Activated CD4-positive, alpha-beta T cell treated with anti-CD3 and anti-CD28 coated beads for 1 hour (primary cell): ENCODE measurements around the gene NPTX1.

Experiments used
- DNase-seq: peaks from one replicate; pipeline ENCODE4 v3.0.0-alpha.2; 2020

Gene NPTX1

DNA sequence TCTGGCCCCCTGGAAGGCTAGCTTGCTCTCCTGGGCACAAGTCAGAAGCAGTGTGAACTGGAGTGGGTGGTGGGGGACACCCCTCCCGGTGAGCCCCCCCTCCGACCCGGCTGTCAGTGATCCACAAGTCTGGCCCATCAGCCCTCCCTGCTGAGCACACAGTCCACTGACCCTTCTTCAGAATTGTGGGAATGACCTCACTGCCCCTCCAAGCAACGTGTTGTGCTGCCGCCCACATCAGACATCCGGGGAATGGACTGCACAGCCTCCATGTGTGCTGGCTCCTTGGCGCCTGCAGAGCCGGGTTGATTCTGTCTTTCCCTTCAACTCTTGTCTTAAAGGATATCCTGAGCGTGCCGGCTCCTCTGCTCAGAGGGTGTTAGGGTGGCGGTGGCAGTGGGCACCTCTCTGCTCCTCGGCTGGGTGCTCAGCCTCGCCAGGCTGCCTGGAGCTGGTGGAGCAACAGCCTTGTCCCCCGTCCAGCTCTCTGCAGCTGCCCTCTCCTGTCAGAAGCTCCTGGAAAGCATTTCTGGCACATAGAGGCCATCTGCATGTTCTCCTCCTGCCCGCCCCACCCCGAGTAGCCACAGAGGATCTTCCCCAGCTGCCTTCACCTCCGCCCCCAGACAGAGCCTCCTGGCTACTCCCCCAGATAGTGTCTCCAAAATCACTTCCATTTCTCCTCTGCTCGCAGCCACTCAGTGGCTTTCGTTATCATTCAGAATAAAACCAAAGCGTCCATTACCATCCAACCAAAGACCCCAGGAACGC, 19.8 kb downstream of the NPTX1 start:
- DNase-seq, result no peak

DNA sequence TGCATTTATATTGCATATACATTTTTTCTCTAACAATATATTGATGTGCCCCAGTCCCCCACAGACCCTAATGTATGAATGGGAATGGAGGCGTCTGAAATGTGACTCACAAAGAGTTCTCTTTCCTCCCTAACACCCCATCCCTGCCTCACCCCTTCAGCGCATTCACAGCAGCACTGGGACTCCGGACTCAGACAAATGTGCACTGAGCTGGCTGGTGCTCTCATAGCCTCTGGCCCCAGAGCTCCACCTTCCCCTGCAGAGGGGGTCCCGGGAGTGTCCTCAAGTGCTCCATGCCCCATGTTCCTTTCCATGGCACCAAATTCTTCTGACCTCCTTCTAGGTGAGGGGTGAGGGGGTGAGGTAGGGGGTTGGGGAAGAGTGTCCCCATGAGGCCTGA, 20.6 kb downstream of the NPTX1 start:
- no peak for DNase-seq

DNA sequence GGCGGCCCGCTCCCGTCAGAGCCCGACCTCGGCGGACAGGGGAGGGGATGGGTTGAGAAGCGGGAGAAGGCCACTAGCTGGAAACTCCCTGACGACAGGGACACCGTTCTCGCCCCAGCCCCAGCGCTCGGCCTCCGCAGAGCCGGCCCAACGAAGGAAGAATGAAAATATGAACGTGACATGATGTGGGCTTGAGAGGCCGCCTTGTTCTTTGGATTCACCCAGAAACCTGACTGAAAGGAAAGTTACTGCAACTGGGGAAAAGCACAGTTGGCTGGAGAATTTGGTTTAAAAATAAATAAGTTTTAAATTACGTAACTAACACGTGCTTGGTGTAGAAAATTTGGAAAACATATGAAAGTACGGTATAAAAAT, 21.1 kb downstream of the NPTX1 start:
- no peak for DNase-seq

DNA sequence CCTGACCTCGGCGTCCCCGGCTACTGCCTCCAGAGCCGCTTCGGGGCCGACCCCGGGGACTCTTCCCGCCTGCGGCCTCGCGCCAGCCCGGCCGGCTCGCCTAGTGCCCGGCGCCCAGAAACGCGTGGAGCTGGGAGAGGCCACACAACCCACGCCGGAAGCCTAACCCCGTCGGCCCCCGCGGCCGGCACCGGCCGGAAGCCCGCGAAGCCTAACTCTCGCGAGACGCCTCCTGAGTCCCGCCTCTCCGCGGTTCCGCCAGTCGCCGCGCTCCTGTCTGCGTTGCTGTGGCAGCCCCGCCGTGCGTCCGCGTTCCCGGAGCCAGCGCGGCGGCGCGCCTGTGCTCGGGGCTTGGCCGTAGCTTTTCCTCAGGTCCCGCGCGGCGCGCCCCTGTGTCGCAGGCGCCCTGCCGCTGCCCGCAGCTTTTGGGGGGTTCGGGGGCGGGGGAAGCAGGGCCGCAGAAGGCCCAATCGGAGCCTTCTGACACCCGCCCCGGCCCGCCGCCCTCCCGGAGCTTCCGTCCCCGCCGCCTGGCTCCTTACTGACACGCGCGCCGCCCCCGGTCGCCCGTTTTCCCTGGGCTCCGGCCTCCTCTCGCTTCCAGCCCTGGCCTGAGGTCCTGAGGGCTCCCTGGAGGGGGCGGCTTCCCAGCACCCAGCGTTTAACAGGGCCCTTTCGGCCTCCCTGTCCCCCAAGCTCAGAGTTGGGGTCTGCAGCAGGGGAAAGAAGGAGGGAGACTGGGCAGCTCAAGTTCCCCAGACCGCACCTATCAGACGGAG, 21.7 kb downstream of the NPTX1 start:
- DNase-seq, result peak; percentile 94

DNA sequence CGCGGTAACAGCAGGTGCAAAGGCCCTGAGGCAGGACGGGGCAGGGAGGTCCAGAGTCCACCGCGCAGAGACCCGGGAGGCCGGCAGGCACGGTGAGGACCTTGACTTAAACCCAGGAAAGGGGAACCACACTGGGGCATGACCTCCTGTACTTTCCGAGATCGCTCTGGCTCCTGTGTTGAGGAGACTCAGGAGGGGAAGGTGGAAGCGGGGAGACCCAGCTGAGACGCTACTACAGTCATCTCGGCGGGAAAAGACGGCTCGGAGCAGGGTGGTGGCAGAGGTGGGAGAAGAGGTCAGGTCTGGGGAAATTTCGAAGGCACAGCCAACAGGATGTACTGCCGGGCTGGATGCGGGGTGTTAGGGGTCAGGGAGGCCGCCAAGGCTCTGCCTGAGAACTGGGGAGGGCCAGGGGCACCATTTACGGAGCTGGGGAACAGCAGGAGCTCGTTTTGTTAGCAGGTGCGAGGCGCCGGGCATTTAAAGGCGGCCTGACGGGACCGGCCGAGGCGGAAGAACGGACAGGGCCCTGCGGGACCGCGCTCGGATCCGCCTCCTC, 22.3 kb downstream of the NPTX1 start:
- no peak for DNase-seq

DNA sequence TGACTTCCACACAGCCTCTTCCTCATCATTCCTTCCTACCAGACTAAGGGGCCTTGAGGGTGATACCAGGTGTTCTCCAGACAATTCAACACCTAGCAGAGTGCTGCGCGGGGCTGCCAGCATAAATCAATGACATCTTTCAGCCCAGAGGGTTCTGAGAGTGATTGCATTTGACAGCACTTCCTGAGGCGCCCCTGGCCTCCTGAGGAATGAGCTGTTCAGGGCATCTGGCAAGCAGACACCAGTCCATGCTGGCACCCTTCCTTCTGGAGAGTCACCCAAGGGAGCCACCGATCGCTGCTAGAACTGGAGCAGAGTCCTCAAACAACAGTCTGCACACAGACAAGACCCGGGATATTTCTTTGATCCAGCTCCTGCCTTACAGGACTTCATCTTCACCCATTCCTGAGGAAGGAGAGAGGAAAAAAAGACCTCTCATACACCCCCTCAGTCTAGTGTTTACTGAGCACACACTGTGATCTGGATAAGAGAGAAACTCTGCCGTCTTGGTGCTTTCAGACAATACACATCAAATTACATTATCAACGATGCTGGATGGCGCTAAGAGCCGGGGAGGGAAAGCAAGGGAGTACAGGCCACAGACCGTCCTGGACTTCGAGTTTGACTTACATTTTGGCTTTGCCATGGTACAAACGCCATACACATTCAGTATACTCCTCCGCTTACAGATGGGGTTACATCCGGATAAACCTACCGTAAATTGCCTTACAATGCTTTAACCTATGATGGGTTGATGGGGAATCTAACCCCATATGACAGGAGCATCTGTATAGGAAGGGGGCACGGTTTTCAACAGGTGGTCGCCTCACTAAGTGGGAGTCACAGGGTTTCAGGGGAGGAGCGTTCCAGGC, 23.0 kb downstream of the NPTX1 start:
- DNase-seq, result no peak

DNA sequence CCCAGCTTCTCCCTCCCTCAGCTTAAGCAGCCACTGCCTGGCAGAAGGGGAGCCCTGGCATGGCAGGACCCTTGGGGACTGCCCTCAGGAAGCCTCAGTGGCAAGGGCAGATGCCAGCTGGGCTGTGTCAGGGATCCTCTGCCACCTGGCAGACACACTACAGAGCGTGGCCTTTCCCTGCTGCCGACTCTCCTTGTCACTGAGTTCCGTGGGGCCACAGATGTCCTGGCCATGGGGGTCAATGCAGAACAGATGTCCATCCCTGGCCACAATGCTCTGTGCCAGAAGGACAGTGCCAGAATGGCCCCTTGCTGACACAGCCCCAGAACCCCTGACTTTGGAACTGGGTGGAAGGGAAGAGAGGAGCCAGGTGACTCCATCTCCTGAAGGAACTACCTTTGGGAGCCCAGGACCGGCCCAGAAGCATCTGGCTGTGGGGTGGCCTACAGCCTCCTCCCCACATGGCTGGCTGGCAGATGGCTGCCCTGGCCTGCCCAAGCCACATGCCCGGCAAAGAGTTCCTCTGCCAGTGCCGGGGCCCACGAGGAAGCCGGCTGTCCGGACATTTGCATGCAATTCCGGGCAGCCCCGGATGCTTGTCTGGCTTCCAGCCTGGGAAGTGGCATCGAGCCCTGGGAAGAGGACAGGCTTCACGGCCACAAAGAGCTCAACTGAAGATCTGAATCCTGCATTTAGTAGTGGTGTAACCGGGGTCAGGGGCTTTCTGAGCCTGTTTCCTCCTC, 24.1 kb downstream of the NPTX1 start:
- no peak for DNase-seq

DNA sequence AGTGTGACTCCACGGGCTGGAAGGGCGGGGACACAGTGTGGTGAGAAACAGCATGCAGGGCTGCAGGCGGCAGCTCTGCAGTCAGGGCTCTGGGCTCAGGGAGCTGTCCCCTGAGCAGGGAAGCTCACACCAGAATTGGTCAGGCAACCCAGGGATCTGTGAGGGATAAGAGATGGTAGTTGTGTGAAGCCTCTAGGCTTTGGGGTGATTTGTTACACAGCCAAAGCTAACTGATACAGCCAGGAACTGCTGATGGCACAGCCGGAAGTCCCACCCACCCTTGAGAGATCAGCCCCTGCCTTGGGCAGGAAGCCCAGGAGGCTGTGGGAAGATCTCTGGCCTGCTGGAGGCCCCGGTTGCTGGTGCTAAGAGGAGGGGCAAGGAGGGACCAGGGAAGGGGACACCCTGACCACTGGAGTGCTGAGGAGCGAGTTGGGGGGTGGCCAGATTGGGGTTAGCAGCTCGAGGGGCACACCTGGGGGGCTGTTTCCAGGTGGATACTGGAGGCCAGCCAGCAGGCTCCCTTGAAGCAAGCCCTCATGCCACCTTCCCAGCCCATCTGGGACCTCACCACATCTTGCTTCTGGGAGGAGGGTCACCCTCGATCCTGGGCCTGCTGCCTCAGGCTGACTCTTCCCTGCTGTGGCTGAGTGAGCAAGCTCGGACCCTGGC, 25.2 kb downstream of the NPTX1 start:
- no peak for DNase-seq

DNA sequence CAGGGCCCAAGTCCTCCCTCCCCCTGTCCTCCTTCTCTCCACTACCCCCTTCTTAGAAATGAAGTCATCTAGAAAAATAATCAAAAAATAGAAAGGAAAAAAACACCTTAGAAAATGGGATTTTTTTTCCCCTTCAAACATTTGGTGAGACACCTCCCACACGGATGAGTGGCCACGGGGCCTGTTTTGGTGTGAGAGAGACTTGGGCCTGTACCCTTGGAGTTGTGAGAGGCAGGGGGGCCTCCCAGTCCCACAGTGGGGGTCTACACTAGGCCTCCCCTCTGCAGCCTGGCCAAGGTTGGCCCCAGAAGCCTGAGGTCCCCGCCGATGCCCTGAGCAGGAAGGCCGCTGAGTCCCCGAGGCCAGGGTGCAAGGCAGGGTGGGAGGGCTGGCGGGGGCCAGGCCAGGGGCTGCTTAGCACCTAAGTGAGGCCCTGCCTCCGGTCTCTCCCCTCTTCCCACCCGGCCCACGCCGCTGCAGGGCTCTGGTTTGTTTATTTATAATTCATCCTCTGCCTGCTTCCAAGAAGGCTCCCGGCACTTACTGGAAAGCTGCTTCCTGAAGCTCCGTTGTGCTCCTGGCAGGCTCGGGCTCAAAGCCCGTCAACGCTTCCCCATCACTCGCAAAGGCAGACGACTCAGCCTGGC, 26.4 kb downstream of the NPTX1 start:
- DNase-seq, result no peak

DNA sequence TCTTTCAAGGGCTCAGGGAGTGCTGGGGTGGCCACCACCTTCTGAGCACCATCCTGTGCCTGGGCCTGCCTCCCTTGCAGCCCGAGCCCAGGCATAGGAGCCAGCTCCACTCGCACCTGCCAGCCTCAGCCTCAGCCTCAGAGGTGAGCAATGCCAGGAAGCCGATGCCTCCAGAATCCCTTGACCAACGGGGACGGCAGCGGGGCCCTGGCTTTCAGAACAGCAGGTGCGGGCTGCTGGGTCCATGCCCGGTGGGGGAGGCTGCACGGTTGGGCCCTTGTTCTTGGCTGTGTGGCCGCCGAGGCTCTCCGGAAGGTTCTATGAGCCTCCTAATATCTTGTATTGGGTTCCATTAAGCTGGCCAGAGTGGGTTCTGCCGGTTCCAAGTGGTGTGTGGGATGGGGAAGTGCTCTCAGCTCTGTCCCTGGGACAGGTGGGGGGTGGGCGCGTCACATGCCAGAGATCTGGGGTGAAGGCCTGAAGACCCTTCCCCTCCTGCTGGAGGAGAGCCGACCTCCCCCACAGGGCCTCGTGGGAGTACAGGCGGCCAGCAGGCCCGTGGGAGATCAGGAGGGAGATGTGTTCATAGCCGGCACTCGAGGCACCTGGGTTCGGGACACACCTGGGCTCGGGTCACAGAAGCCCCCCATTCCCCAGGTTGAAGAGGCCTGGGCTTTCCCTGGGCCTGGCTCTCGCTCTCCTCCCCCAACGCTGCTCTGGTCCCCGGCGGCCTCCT, 27.0 kb downstream of the NPTX1 start:
- DNase-seq, result no peak

DNA sequence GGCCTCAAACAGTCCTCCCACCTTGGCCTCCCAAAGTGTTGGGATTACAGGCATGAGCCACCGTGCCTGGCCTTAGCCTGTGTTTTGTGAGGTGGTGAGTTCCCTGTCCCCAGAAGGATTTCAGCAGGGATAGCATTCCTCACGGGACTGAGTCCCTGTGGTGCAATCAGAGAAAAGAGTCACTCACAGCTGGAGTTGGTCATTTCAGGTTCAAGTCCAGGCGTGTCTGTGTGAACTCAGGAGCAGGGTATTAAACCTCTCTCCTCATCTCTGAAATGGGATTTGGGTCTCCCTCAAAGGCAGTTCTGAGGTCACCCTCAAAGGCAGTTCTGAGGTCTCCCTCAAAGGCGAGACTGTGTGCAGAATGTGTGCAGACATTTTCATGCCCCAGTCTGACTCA, 28.6 kb downstream of the NPTX1 start:
- DNase-seq, result no peak

DNA sequence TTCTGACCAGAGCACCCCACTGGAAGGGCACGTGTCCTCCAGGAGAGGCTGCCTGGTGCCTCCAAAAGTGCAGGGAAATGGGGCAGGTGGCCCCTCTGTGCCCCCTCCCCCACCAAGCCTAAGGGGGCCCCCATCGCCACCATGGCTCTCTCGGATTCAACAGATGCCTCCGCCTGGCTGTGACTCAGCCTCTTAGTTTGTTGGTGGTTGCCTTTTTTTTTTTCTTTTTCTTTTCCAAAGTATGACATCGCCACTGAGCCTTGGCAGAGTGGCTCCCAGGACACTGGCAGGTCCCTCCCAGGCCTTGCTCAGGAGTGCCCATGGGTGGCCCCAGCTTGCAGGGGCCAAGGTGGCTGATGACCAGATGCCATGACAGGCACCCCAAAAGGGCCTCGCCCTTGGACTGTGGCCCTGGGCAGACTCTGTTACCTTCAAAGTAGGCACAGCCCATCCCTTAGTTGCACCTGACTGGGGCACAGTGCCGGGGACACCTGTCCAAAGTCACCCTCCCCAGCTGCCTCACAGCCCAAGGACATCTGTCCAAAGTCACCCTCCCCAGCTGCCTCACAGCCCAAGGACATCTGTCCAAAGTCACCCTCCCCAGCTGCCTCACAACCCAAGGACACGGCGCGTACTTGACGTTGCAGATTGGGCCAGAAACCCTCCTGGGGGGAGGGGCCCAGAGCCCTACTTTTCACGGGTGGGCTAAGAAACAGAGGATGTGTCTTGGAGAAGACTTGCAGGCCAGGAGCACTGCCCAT, 29.6 kb downstream of the NPTX1 start:
- no peak for DNase-seq

DNA sequence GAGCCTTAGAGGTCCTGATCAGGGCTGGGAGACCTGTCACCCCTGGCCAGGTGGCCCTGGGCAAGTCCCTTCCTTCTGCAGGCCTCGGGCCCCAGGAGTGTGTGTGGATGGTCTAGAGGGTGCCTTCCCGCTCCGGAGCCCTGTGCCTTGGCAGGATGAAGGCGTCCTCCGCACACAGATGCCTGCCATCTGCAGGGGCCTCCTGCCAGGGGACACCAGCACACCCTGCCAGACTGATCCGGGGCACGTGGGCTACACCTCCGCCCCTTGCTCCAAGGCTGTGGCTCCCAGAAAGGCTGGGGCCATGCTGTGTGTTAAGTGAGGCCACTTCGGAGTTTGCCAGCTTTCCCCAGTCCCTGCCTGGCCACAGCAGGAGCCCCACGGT, 30.7 kb downstream of the NPTX1 start:
- no peak for DNase-seq

DNA sequence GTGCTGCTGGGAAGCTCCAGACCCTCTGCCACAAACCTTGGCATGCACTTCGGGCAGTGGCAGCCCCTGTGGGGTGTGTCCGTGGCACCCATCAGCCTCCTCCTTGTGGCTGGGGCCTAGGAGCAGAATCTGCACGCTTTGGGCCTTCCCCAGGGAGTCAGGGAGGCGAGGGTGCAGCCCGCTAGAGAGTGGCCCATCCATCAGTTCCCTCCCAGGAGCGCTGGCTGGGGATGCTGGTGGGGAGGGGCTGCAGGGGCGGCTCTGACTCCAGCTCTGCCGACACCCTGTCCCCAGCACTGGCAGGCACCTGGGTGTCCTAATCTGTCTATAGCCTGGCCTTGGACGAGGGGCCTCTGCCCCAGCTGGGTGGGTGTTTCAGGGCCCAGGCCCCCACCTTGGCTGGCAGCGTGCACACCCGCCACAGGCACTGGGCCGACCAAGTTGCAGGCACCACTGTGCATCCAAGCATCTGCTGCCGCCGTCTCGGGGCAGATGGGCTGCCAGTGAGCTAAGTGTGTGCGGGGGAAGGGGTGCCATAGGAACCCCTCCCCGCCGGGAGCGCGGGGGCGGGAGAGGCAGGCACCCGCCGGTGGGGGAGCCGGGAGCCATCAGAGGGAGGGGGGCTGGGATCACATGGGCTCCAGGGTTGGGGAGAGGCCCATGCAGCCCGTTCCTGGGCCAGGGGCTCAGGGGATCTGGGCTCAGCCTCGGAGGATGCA, 31.2 kb downstream of the NPTX1 start:
- no peak for DNase-seq

DNA sequence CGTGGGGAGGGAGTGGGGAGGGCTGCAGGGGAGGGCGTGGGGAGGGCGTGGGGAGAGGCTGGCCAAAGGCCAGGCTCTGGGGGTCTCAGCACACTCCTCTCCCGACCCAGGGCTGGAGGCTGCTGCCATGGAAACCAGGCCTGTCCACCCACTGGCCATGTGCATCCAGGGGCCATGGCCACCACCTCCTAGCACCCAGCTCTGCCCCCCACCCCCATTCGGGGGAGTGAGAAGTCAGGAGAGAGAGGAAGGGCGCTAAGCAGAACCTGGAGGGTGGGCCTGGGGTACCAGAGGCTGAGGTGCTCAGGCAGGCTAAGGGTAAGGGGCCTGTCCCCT, 31.8 kb downstream of the NPTX1 start:
- no peak for DNase-seq

DNA sequence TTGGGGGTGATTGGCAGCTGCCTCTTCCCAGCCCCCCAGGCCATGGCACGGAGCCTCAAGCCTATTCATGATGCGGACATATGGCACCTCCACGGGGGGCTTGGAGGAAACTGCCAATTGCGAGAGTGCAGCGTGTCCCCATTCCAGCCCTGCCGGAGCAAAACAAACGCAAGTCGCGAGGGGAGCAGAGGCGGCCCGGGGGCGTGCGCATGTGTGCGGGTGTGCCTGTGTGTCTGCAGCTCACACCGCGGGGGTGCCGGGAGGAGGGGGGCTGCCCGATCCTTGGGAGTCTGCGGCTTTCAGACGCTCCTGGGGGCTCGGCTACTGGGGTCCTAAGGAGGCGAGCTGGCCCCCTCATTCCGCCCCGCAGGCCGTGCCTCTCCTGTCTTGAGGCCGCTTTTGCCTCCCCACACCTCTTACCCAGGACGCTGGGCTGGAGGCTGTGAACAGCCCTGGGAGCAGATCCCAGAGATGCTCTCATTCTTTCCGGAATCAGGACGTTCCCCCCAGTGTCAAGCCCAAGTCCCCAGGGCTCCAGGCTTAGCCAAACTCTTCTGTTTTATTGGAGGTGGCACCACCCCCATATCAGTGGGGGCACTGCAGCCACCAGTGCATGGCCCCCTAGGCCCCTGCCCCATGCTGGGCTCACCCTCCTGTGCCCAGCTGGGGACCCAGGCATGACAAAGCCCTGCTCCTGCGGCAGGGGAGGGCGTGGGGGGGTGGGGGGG, 32.3 kb downstream of the NPTX1 start:
- DNase-seq, result no peak

DNA sequence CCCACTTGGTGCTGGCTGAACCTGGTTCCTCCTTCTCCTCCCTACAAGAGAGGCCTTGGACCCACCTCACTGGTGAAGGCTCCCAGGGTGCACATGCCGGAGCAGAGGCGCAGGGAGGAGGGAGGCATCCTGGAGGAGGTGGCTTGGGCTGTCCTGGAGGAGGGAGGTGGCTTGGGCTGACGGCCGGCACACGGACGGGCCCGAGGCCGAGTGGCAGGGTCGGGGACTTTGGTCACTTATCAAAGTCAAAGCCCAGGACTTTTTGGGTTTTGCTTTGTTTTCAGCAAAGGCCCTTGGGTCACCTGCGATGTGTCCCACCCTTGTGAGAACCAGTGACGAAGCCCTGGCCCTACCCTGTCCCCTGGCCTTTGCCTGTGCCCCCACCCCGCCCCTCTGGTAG, 32.9 kb downstream of the NPTX1 start:
- no peak for DNase-seq

DNA sequence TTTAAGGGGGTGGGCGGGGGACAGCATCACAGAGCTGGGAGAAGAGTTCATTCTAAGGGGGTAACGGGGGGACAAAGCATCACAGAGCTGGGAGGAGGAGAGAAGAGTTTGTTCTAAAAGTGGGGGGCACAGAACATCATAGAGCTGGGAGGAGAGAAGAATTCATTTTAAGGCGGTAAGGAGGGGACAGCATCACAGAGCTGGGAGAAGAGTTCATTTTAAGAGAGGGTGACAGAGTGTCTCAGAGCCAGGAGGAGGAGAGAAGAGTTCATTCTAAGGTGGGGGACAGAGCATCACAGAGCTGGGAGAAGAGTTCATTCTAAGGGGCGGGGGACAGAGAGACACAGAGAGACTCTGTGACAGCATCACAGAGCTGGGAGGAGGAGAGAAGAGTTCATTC, 33.6 kb downstream of the NPTX1 start:
- DNase-seq, result no peak

DNA sequence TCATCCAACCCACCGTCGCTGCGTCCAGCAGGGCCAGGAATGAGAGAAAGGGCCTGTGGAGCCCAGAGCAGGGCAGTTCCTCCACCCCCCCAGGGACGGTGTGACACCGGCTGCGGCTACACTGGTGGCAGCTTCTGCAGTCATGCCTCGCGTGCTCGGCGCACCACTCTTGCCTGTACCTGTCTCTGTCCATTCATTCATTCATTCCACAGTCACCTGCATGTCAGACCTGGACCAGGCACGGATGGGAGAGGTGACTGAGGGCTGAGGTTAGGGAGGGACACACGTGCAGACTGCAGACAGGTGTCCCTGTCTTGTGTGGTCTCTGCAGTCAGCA, 34.1 kb downstream of the NPTX1 start:
- no peak for DNase-seq
